Prostate gland (tissue), 2 donors: Measurements from ENCODE around the gene IMMP2L. TPM values are rescaled to one million over a fixed set of nuclear protein-coding genes. Genes with fewer than 3 reads are reported as not detected.
"Not testable (repeated sequence)": the region's sequence is repeated elsewhere in the genome, so short reads cannot be mapped to it uniquely, and the experiment has no call there.

Experiments used
- DNase-seq: peaks from one replicate; pipeline ENCODE4 v3.0.0-alpha.2; 2019; ENCODE audit warnings: low spot score
- H3K27ac ChIP-seq, 2 donors: fragments of 200-600 bp; sonication (generic); 2 replicates each; pipeline ENCODE4 v1.5.1; 2017 to 2019
- H3K27me3 ChIP-seq: fragments of 200-600 bp; sonication (generic); replicated peaks from 2 replicates; pipeline ENCODE4 v1.5.1; 2019; ENCODE audit not compliant: insufficient read depth
- H3K36me3 ChIP-seq, 2 donors: fragments of 200-600 bp; sonication (generic); 1 replicate in 1 of 2; 2 replicates in 1 of 2; pipeline versions ENCODE4 v1.5.1 to v1.8.1; 2017 to 2019
- H3K4me1 ChIP-seq: fragments of 200-600 bp; sonication (generic); replicated peaks from 2 replicates; pipeline ENCODE4 v1.5.1; 2019
- H3K4me3 ChIP-seq, 2 donors: fragments of 200-600 bp; sonication (generic); 2 replicates each; pipeline ENCODE4 v1.5.1; 2017 to 2019
- H3K9me3 ChIP-seq: fragments of 200-600 bp; sonication (generic); 2 replicates; pipeline ENCODE4 v1.5.1; 2017
- CTCF ChIP-seq, 4 experiments: fragments of 200-600 bp in 2 of 4; fragments of 450-650 bp in 2 of 4; sonication (generic) in 2 of 4; IDR thresholded peaks; 1 replicate in 3 of 4; 2 replicates in 1 of 4; pipeline ENCODE4 v1.5.1; 2016 to 2019; ENCODE audit warnings: antibody characterized with exemption in 4 of 4, mild to moderate bottlenecking in 2 of 4, moderate library complexity in 2 of 4
- POLR2A ChIP-seq: fragments of 450-650 bp; IDR thresholded peaks from one replicate; pipeline ENCODE4 v1.6.1; 2016; ENCODE audit warnings: antibody characterized with exemption, mild to moderate bottlenecking
- POLR2AphosphoS5 ChIP-seq: sonication (generic); formaldehyde crosslinking; IDR thresholded peaks from one replicate; pipeline ENCODE4 v1.6.1; 2017; ENCODE audit warnings: antibody characterized with exemption
- WGBS: methylation state at CpG from one replicate; pipeline ENCODE4 v1.1.5; 2018; 5-methylcytosine and 5-hydroxymethylcytosine counted together
- intact Hi-C: fragments of 100-400 bp; cut with DNase I; formaldehyde crosslinking; loops from one replicate; pipeline ENCODE4 v1.14.2; 2022
- total RNA-seq, 2 donors: library from RNA; depleted of rRNA; stranded (reverse); fragments of >200 nt; gene quantifications; one replicate each; pipeline ENCODE4 v1.1.0, GENCODE V29; 2016

IMMP2L gene
- total RNA-seq, 2 donors from 2014 or later = 16.9 to 20.4 TPM

DNA sequence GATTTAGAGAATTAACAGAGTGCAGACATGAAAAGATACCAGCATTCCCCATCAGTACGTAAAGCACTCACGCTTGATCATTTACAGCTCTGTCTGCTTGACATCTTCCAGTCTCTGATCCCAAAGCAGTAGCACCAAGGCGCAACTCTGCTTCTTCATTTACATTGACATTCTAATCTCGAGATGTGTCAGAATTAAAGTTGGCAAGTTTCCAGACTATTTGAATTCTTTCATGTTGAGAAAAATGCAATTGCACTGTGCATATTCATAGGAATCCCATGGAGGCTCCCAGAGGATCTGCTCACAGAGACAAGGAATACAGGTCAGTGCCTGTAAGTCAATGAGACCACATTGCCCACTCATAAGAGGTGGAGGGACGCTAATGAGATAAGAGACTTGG, 287.4 kb downstream of the IMMP2L start:
- H3K4me3 ChIP-seq = no peak overlapping the region
- intact Hi-C loops = no loop called here
- H3K4me1 ChIP-seq = no peaks in the 10 kb centered on the region
- TF ChIP-seq CTCF (IDR thresholded peaks at IDR 0.05) = no peak
- TF ChIP-seq POLR2A = no peak
- no peak for TF ChIP-seq POLR2AphosphoS5
- H3K36me3 ChIP-seq = no peaks in the 10 kb centered on the region
- DNase-seq = no peak
- 76% methylated on average over 5 of the region's 5 CpGs for WGBS
- H3K27ac ChIP-seq = no peak overlapping the region
- H3K9me3 ChIP-seq = no peaks in the 10 kb centered on the region
- H3K27me3 ChIP-seq = no peaks in the 10 kb centered on the region

- H3K27me3 ChIP-seq = no peaks in the 10 kb centered on the region
- no peak for TF ChIP-seq POLR2A
- TF ChIP-seq POLR2AphosphoS5 = no peak
- TF ChIP-seq CTCF (IDR thresholded peaks at IDR 0.05) = no peak
- no peaks in the 10 kb centered on the region for H3K36me3 ChIP-seq
- H3K4me3 ChIP-seq = no peak overlapping the region
- H3K9me3 ChIP-seq = no peaks in the 10 kb centered on the region
- intact Hi-C loops = no loop called here
- no peaks in the 10 kb centered on the region for H3K4me1 ChIP-seq
- no peak overlapping the region for H3K27ac ChIP-seq
- no peak for DNase-seq
Observed at GRCh38 chr7:111272092-111272491, 290.2 kb downstream of the IMMP2L start.

DNA sequence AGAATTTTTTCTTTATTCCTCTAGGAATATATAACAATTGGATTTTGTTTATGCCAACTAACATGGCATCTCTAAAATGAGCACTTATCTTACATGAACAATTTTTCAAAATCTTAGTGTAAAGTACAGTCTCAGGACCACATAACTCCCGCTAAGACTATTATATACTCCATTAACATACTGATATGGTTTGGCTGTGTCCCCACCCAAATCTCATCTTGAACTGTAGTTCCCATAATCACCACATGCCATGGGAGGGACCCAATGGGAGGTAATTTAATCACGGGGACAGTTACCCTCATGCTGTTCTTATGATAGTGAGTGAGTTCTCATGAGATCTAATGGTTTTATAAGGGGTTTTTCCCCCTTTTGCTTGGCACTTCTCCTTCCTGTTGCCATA, 291.5 kb downstream of the IMMP2L start:
- H3K36me3 ChIP-seq, H3K4me3 ChIP-seq, DNase-seq, intact Hi-C loops, H3K4me1 ChIP-seq, H3K9me3 ChIP-seq, H3K27ac ChIP-seq, H3K27me3 ChIP-seq: not testable (repeated sequence)
- WGBS = 88% methylated on average over 2 of the region's 2 CpGs

- no peak overlapping the region for H3K27ac ChIP-seq
- no peak overlapping the region for H3K4me3 ChIP-seq
- no peaks in the 10 kb centered on the region for H3K9me3 ChIP-seq
- H3K27me3 ChIP-seq = no peaks in the 10 kb centered on the region
- intact Hi-C loops = no loop called here
- DNase-seq = no peak
- no peak for TF ChIP-seq POLR2A
- TF ChIP-seq CTCF (IDR thresholded peaks at IDR 0.05) = no peak
- no peak for TF ChIP-seq POLR2AphosphoS5
- no peaks in the 10 kb centered on the region for H3K36me3 ChIP-seq
- WGBS = 62% methylated on average over 1 of the region's 1 CpG
- H3K4me1 ChIP-seq = no peaks in the 10 kb centered on the region
Observed at GRCh38 chr7:111268941-111269340, 293.4 kb downstream of the IMMP2L start.

DNA sequence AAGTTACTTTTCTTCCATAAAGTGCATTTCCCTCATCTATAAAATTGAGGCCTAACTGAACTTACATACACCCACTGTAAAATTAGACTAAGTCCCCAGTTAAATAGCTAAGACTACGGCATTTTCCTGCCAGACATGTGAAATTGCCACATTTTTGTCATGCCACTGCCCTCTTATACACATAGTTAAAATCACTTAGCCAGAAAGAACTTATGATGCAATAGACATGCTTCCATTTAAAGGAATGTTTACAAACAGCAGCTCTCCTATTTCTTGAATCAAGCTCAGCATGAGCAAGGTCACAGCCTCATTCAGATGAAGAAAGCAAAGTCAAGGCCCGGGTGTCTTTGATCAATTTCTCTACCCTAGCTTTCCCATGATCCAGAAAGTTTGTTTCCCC, 295.7 kb downstream of the IMMP2L start:
- no peak overlapping the region for H3K27ac ChIP-seq
- WGBS = 64% methylated on average over 2 of the region's 2 CpGs
- TF ChIP-seq POLR2A = no peak
- no peak for TF ChIP-seq POLR2AphosphoS5
- TF ChIP-seq CTCF (IDR thresholded peaks at IDR 0.05) = no peak
- H3K4me3 ChIP-seq = no peak overlapping the region
- no peaks in the 10 kb centered on the region for H3K9me3 ChIP-seq
- H3K36me3 ChIP-seq = no peaks in the 10 kb centered on the region
- intact Hi-C loops = no loop called here
- H3K27me3 ChIP-seq = no peaks in the 10 kb centered on the region
- H3K4me1 ChIP-seq = no peaks in the 10 kb centered on the region
- DNase-seq = no peak

DNA sequence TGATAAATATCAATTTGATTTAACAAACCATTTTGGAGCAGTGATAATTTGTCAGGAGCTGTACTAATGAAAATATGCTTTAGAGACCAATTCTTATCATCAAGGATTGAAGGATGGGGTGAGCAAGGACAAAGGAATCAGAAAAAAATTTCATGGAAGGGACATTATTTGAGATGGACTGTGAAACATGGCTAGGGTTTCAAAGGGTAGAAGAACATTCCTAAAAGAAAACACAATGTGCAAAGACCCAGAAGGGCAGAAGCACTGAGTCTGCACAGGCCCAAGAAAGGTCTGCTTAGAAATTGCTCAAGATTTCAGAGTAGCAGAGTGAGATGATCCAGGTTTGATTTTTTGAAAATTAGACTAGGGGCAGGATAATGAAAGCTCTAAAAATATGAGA, 296.9 kb downstream of the IMMP2L start:
- Histone ChIP-seq H3K36me3 (no peaks in the 10 kb centered on the region), H3K4me1 (no peaks in the 10 kb centered on the region), H3K9me3 (no peaks in the 10 kb centered on the region), H3K27me3 (no peaks in the 10 kb centered on the region), H3K27ac (no peak overlapping the region), H3K4me3 (no peak overlapping the region)
- intact Hi-C loops = no loop called here
- DNase-seq = no peak
- no peak for TF ChIP-seq POLR2A
- TF ChIP-seq POLR2AphosphoS5 = no peak
- TF ChIP-seq CTCF (IDR thresholded peaks at IDR 0.05) = no peak
